ENCODE results near the gene KLHL5.
"Not testable (repeated sequence)": the region's sequence is repeated elsewhere in the genome, so short reads cannot be mapped to it uniquely, and the experiment has no call there.

KLHL5 gene

GRCh38 chr4:39102297-39102696 is 40.3 kb downstream of the KLHL5 start:
- DNase-seq (ENCODE audit: low read depth, low spot score) = no peak

GRCh38 chr4:39103291-39103690 is 41.3 kb downstream of the KLHL5 start:
- no peak for DNase-seq (ENCODE audit: low read depth, low spot score)

- DNase-seq (ENCODE audit: low read depth, low spot score) = no peak
Measured at GRCh38 chr4:39104255-39104654, 42.2 kb downstream of the KLHL5 start.

- no peak for DNase-seq (ENCODE audit: low read depth, low spot score)
Measured at GRCh38 chr4:39106011-39106410, 44.0 kb downstream of the KLHL5 start.

GRCh38 chr4:39114436-39114835 is 52.4 kb downstream of the KLHL5 start:
- no peak for DNase-seq (ENCODE audit: low read depth, low spot score)

GRCh38 chr4:39118034-39118658 is 56.1 kb downstream of the KLHL5 start:
- DNase-seq (ENCODE audit: low read depth, low spot score) = no peak

GRCh38 chr4:39120418-39120817 is 58.4 kb downstream of the KLHL5 start:
- DNase-seq (ENCODE audit: low read depth, low spot score) = no peak

GRCh38 chr4:39124885-39125599 is 63.0 kb downstream of the KLHL5 start:
- DNase-seq (ENCODE audit: low read depth, low spot score) = no peak

- DNase-seq (ENCODE audit: low read depth, low spot score) = no peak
Measured at GRCh38 chr4:39125600-39125985, 63.6 kb downstream of the KLHL5 start.

GRCh38 chr4:39126256-39127095 is 64.4 kb downstream of the KLHL5 start:
- no peak for DNase-seq (ENCODE audit: low read depth, low spot score)

- no peak for DNase-seq (ENCODE audit: low read depth, low spot score)
Measured at GRCh38 chr4:39133623-39134022, 71.6 kb downstream of the KLHL5 start.

GRCh38 chr4:39134683-39135306 is 72.8 kb downstream of the KLHL5 start:
- no peak for DNase-seq (ENCODE audit: low read depth, low spot score)

- DNase-seq (ENCODE audit: low read depth, low spot score) = not testable (repeated sequence)
Measured at GRCh38 chr4:39138227-39138626, 76.2 kb downstream of the KLHL5 start.

- no peak for DNase-seq (ENCODE audit: low read depth, low spot score)
Measured at GRCh38 chr4:39146211-39146610, 84.2 kb downstream of the KLHL5 start.

GRCh38 chr4:39154009-39154408 is 92.0 kb downstream of the KLHL5 start:
- no peak for DNase-seq (ENCODE audit: low read depth, low spot score)

GRCh38 chr4:39157520-39157919 is 95.5 kb downstream of the KLHL5 start:
- no peak for DNase-seq (ENCODE audit: low read depth, low spot score)

- no peak for DNase-seq (ENCODE audit: low read depth, low spot score)
Measured at GRCh38 chr4:39166177-39166576, 104.1 kb downstream of the KLHL5 start.

- no peak for DNase-seq (ENCODE audit: low read depth, low spot score)
Measured at GRCh38 chr4:39166669-39167068, 104.6 kb downstream of the KLHL5 start.

GRCh38 chr4:39169426-39169825 is 107.4 kb downstream of the KLHL5 start:
- no peak for DNase-seq (ENCODE audit: low read depth, low spot score)

GRCh38 chr4:39170301-39170700 is 108.3 kb downstream of the KLHL5 start:
- no peak for DNase-seq (ENCODE audit: low read depth, low spot score)

Measured in activated CD4-positive, CD25-positive, alpha-beta regulatory T cell treated with anti-CD3 and anti-CD28 coated beads, Interleukin-2, amount 50 U/mL, for 16 hours (primary cell).